Osteocyte (in vitro differentiated cells): Measurements from ENCODE around the gene PIP4K2B. TPM values are rescaled to one million over a fixed set of nuclear protein-coding genes. Genes with fewer than 3 reads are reported as not detected.

ENCODE experiments used
- DNase-seq: peaks from one replicate; pipeline ENCODE4 v3.0.0; 2021; ENCODE audit warnings: mixed read lengths; ENCODE audit not compliant: unreplicated experiment; ENCODE audit errors: extremely low spot score
- H3K27ac Mint-ChIP-seq: one replicate; pipeline ENCODE4 v1.8.0; 2021; ENCODE audit warnings: mild to moderate bottlenecking, mixed read lengths; ENCODE audit not compliant: unreplicated experiment
- H3K27me3 Mint-ChIP-seq: one replicate; pipeline ENCODE4 v1.8.0; 2021; ENCODE audit warnings: mixed read lengths; ENCODE audit not compliant: unreplicated experiment
- H3K36me3 Mint-ChIP-seq: one replicate; pipeline ENCODE4 v1.8.0; 2021; ENCODE audit warnings: mixed read lengths; ENCODE audit not compliant: unreplicated experiment
- H3K4me1 Mint-ChIP-seq: one replicate; pipeline ENCODE4 v1.8.0; 2021; ENCODE audit warnings: mixed read lengths; ENCODE audit not compliant: unreplicated experiment
- H3K4me3 Mint-ChIP-seq: one replicate; pipeline ENCODE4 v1.8.0; 2021; ENCODE audit warnings: mild to moderate bottlenecking, moderate library complexity, mixed read lengths; ENCODE audit not compliant: unreplicated experiment
- H3K9me3 Mint-ChIP-seq: one replicate; pipeline ENCODE4 v1.8.0; 2021; ENCODE audit warnings: mixed read lengths; ENCODE audit not compliant: unreplicated experiment
- total RNA-seq: library from RNA; stranded (reverse); gene quantifications from 2 replicates; pipeline ENCODE4 v1.2.1, GENCODE V29; 2021
- TF ChIP-seq, protein P1 (sequence below): fragments of 200-600 bp; sonication (generic); IDR thresholded peaks from 2 replicates; pipeline ENCODE4 v1.5.0; 2021; ENCODE audit warnings: antibody characterized with exemption, mild to moderate bottlenecking, moderate library complexity

The PIP4K2B gene
- total RNA-seq, 1 donor from 2014 or later = 77.4 TPM

DNA sequence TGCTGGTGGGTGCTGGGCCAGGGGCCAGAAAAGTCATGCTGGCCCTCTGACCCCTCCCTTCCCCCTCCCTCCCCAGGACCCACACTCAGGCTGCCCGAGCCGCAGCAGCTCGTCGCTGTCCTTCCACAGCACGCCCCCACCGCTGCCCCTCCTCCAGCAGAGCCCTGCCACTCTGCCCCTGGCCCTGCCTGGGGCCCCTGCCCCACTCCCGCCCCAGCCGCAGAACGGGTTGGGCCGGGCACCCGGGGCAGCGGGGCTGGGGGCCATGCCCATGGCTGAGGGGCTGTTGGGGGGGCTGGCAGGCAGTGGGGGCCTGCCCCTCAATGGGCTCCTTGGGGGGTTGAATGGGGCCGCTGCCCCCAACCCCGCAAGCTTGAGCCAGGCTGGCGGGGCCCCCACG is 77.6 kb downstream of the PIP4K2B start:
- peaks cover 14% of the 10 kb centered on the region for H3K36me3 Mint-ChIP-seq

DNA sequence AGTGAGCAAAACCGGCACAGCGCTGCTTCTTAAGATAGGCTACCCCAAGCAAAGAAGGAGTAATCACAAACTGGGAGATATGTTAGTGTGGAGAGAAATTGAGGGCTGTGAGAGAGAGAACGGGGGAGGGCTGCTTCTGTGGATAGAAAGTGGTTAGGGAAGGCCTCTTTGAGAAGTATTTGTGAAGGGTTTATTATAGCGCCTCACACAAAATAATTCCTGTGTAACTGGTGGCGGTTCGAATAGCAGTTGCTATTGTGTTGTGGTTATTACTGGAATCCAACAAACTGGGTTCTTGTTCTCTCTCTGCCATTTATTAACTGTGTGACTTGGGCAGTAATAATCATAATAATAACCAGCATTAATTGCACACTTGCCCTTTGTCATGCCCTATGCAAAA is 78.4 kb downstream of the PIP4K2B start:
- peaks cover 3% of the 10 kb centered on the region for H3K4me1 Mint-ChIP-seq
- no peak overlapping the region for H3K4me3 Mint-ChIP-seq
- no peaks in the 10 kb centered on the region for H3K9me3 Mint-ChIP-seq
- peaks cover 14% of the 10 kb centered on the region for H3K36me3 Mint-ChIP-seq
- DNase-seq = no peak
- H3K27me3 Mint-ChIP-seq = no peaks in the 10 kb centered on the region
- TF ChIP-seq, protein P1, sequence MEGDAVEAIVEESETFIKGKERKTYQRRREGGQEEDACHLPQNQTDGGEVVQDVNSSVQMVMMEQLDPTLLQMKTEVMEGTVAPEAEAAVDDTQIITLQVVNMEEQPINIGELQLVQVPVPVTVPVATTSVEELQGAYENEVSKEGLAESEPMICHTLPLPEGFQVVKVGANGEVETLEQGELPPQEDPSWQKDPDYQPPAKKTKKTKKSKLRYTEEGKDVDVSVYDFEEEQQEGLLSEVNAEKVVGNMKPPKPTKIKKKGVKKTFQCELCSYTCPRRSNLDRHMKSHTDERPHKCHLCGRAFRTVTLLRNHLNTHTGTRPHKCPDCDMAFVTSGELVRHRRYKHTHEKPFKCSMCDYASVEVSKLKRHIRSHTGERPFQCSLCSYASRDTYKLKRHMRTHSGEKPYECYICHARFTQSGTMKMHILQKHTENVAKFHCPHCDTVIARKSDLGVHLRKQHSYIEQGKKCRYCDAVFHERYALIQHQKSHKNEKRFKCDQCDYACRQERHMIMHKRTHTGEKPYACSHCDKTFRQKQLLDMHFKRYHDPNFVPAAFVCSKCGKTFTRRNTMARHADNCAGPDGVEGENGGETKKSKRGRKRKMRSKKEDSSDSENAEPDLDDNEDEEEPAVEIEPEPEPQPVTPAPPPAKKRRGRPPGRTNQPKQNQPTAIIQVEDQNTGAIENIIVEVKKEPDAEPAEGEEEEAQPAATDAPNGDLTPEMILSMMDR = no peak
- no peak overlapping the region for H3K27ac Mint-ChIP-seq

More for the DNA sequence above, 77.6 kb downstream of the PIP4K2B start:
- TF ChIP-seq, protein P1 = no peak
- H3K4me3 Mint-ChIP-seq = no peak overlapping the region
- peaks cover 3% of the 10 kb centered on the region for H3K4me1 Mint-ChIP-seq
- H3K27ac Mint-ChIP-seq = no peak overlapping the region
- no peak for DNase-seq
- H3K9me3 Mint-ChIP-seq = no peaks in the 10 kb centered on the region
- no peaks in the 10 kb centered on the region for H3K27me3 Mint-ChIP-seq

DNA sequence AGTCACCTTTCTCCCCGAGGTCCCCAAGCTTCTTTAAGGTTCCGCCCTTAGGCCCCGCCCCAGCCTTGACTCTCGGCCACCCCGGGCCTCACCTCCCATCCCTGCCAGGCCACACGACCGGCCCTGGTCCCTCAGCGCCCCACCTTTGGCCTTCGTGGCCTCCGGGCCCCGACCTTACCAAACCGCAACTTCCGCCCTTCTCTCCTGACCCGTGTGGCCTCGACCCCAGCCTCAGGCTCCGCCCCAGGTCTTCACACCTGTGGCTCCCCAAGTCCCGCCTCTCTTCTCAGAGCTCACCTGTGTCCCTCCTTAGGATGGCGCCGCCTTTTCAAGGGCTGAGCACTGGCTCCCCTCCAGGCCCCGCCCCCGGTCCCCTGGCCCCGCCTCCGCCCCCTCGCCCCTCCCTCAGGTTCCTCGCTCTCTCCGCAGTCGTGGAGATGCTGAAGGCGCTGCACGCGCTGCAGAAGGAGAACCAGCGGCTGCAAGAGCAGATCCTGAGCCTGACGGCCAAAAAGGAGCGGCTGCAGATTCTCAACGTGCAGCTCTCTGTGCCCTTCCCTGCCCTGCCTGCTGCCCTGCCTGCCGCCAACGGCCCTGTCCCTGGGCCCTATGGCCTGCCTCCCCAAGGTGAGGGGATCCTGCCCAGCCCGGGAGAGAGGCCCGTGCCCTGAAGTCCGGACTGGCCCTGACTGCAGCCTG is 79.3 kb downstream of the PIP4K2B start:
- no peaks in the 10 kb centered on the region for H3K27me3 Mint-ChIP-seq
- TF ChIP-seq, protein P1 = no peak
- H3K9me3 Mint-ChIP-seq = no peaks in the 10 kb centered on the region
- no peak overlapping the region for H3K4me3 Mint-ChIP-seq
- peaks cover 19% of the 10 kb centered on the region for H3K36me3 Mint-ChIP-seq
- peaks cover 3% of the 10 kb centered on the region for H3K4me1 Mint-ChIP-seq
- no peak for DNase-seq
- no peak overlapping the region for H3K27ac Mint-ChIP-seq

DNA sequence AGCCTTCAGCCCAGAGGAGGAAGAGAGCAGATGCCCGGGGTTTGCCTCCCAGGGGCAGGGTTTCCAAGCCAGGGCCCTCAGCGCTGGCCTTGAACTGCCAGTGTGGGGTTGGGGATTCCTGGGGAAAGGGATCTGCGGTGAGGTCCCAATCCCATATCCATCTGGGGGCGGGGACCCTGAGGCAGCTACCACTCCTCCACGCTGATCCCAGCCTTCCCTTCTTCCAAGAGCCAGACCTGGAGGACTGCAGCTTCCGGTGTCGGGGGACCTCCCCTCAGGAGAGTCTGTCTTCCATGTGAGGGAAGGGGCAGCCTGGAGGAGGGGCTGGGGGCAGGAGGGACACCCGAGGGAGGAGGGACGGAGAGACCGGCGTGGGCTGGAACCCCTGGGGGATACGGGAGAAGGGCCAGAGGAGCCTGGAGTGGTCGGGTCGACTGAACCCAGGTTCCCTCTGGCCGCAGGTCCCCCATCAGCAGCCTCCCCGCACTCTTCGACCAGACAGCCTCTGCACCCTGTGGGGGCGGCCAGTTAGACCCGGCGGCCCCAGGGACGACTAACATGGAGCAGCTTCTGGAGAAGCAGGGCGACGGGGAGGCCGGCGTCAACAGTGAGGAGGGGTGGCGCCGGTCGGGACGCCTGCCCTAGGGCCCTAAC is 79.9 kb downstream of the PIP4K2B start:
- H3K9me3 Mint-ChIP-seq = no peaks in the 10 kb centered on the region
- no peak for DNase-seq
- TF ChIP-seq, protein P1 = no peak
- H3K27me3 Mint-ChIP-seq = no peaks in the 10 kb centered on the region
- H3K36me3 Mint-ChIP-seq = peaks cover 19% of the 10 kb centered on the region
- H3K27ac Mint-ChIP-seq = no peak overlapping the region
- no peak overlapping the region for H3K4me3 Mint-ChIP-seq
- H3K4me1 Mint-ChIP-seq = peaks cover 3% of the 10 kb centered on the region

DNA sequence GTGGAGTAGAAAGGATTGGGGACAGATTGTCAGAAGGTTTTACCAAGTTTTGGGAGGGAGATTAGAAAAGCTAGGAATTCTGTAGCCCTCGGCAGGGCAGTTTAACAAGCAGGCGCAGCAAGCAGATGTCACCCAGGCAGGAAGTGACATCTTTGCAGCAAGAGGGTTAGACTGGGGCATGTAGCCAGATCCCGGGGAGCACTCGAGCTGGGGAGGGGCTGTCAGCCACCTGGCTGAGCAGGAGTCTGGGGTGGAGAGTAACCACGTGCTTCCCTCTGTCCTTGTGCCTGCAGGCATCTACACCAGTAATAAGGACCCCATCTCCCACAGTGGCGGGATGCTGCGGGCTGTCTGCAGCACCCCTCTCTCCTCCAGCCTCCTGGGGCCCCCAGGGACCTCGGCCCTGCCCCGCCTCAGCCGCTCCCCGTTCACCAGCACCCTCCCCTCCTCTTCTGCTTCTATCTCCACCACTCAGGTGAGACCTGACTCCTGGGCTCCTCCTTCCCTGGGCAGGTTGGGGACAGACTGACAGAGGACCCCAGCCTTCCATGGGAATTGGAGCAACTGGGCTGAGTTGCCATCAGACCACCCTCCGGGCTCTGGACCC is 82.1 kb downstream of the PIP4K2B start:
- H3K4me1 Mint-ChIP-seq = no peaks in the 10 kb centered on the region
- no peaks in the 10 kb centered on the region for H3K27me3 Mint-ChIP-seq
- H3K27ac Mint-ChIP-seq = no peak overlapping the region
- H3K4me3 Mint-ChIP-seq = no peak overlapping the region
- peaks cover 20% of the 10 kb centered on the region for H3K36me3 Mint-ChIP-seq
- TF ChIP-seq, protein P1 = no peak
- no peaks in the 10 kb centered on the region for H3K9me3 Mint-ChIP-seq
- DNase-seq = no peak
